Measurements from ENCODE around the gene KSR1. TPM values are rescaled to one million over a fixed set of nuclear protein-coding genes. Genes with fewer than 3 reads are reported as not detected.

The KSR1 gene
- total and polyA plus RNA-seq, 9 of the 15 experiments (the other 6 are each of a cell fraction or from before 2014, with no cell fraction given), result 1.4 to 51.7 (median 18.4) TPM

DNA sequence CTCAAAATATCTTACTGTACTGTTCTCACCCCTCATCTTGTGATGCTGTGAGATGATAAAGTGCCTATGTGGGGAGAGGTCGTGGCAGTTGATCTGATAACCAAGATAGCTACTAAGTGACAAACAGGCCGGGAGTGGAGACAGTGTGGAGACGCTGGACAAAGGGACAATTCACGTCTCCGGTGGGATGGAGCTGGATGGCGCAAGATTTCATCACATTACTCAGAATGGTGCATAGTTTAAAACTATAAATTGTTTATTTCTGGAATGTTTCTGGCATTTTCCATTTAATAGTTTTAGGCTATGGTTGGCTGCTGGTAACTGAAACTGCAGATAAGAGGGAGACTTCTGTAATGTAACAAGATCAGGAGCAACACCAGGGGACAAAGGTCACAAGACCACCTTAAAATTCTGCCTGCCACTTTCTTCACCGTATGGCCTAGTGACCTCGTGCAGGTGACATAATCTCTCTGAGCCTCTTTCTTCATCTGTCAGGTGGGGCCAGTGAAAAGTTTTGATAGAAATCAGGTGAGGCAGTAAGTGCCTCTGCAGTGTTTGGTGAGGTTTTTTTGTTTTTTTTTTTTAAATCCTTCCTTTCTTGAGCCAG lies 120.3 kb downstream of the KSR1 start:
- intact Hi-C loops (cut with micrococcal nuclease), result loop anchor here (10.0 kb wide), 3 partner anchors 82 to 492 kb away; no protein-coding TSS in a partner anchor
- Histone ChIP-seq H3K36me3 (ENCODE audit: control insufficient read depth, insufficient read depth, low read length) (peaks cover 32% of the 10 kb centered on the region; the same call in 2 of the 3 replicates), H3K4me3 (no peak overlapping the region), H3K9me3 (replicated peaks; ENCODE audit: control insufficient read depth, insufficient read depth, low read depth, low read length) (no peaks in the 10 kb centered on the region), H3K79me2 (ENCODE audit: control insufficient read depth, insufficient read depth, low read length) (peaks cover 80% of the 10 kb centered on the region), H3K27me3 (ENCODE audit: control insufficient read depth in 2 of 2, insufficient read depth in 2 of 2, low read length in 2 of 2) (no peaks in the 10 kb centered on the region), H3K4me2 (ENCODE audit: insufficient read depth, low read length) (peak overlapping the region; percentile 65), H3K9me1 (ENCODE audit: control insufficient read depth, insufficient read depth, low read length) (no peaks in the 10 kb centered on the region), H3K27ac (ENCODE audit: extremely low read depth, low read depth, low read length) (peak overlapping the region; percentile 92), H3K4me1 (replicated peaks in 1 of 2; ENCODE audit: control insufficient read depth in 2 of 2, insufficient read depth in 2 of 2, low read length in 2 of 2) (peaks cover 54 to 89% of the 10 kb centered on the region in 2 experiments), H3K9ac (ENCODE audit: insufficient read depth in 1 of 2, low read depth in 2 of 2, low read length in 2 of 2) (peak overlapping the region in 1 of 2 experiments; percentile 80; a peak in 2 of 4 replicates), H4K20me1 (replicated peaks; ENCODE audit: control insufficient read depth, insufficient read depth, low read length) (no peaks in the 10 kb centered on the region), H2AFZ (ENCODE audit: low read depth, low read length) (no peak overlapping the region)
- in situ Hi-C loops (cut with MboI), result no loop called here
- POLR2A ChIA-PET, result interaction anchor here (1.1 to 1.5 kb wide), 3 partner anchors 10 to 45 kb away, joined by 3 to 4 read pairs (median 4); no protein-coding TSS in a partner anchor
- FAIRE-seq (no peak), DNase-seq (ENCODE audit: extremely low read depth in 1 of 4, low spot score in 3 of 4) (no peak), ATAC-seq (no peak)
- CTCF ChIA-PET (ENCODE audit: low intra/inter-chr PET ratio), result no interaction called here
- 3% methylated on average over 8 of the region's 8 CpGs for WGBS (ENCODE audit: insufficient coverage, low coverage, missing lambda C conversion rate)
- BruUV-seq (replicated peaks), result no TSS peak
- TF ChIP-seq, protein P1, sequence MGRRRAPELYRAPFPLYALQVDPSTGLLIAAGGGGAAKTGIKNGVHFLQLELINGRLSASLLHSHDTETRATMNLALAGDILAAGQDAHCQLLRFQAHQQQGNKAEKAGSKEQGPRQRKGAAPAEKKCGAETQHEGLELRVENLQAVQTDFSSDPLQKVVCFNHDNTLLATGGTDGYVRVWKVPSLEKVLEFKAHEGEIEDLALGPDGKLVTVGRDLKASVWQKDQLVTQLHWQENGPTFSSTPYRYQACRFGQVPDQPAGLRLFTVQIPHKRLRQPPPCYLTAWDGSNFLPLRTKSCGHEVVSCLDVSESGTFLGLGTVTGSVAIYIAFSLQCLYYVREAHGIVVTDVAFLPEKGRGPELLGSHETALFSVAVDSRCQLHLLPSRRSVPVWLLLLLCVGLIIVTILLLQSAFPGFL (CRISPR knock-in tag; IDR thresholded peaks at IDR 0.05), result no peak
- TF ChIP-seq ZNF140 (CRISPR knock-in tag; IDR thresholded peaks at IDR 0.05) (no peak), KHSRP (IDR thresholded peaks at IDR 0.05) (no peak), HDAC3 (IDR thresholded peaks at IDR 0.05; ENCODE audit: borderline replicate concordance, partially characterized antibody) (no peak), FOXA3 (CRISPR knock-in tag; conservative IDR thresholded peaks at IDR 0.05 in 1 of 2, IDR thresholded peaks at IDR 0.05 in 1 of 2) (no peak), CTBP1 (IDR thresholded peaks at IDR 0.05; ENCODE audit: borderline replicate concordance) (peak; percentile 44; the same call in 1 of the 2 replicates), RBFOX2 (IDR thresholded peaks at IDR 0.05; ENCODE audit: low read depth, low read length) (no peak), ZNF584 (CRISPR knock-in tag; IDR thresholded peaks at IDR 0.05; ENCODE audit: low read depth) (no peak), PCBP1 (IDR thresholded peaks at IDR 0.05; ENCODE audit: low read depth, low read length, poor library complexity, severe bottlenecking) (no peak), ZNF778 (CRISPR knock-in tag; IDR thresholded peaks at IDR 0.05) (no peak), ZNF41 (CRISPR knock-in tag; conservative IDR thresholded peaks at IDR 0.05) (no peak), MEIS2 (IDR thresholded peaks at IDR 0.05; ENCODE audit: partially characterized antibody) (peak; percentile 55), RBM17 (IDR thresholded peaks at IDR 0.05; ENCODE audit: borderline replicate concordance, low read depth, low read length) (no peak), STAT5A (IDR thresholded peaks at IDR 0.05; ENCODE audit: borderline replicate concordance, low read length) (no peak), ARID2 (IDR thresholded peaks at IDR 0.05) (no peak), ZNF644 (tag; IDR thresholded peaks at IDR 0.05; ENCODE audit: low read depth) (0 out of 2 replicates have a peak, but pooled peaks have one; percentile 51), KDM1A (IDR thresholded peaks at IDR 0.05) (peak; percentile 11 to 54; a peak in 1 of 4 replicates)
- TF ChIP-seq, protein P2, sequence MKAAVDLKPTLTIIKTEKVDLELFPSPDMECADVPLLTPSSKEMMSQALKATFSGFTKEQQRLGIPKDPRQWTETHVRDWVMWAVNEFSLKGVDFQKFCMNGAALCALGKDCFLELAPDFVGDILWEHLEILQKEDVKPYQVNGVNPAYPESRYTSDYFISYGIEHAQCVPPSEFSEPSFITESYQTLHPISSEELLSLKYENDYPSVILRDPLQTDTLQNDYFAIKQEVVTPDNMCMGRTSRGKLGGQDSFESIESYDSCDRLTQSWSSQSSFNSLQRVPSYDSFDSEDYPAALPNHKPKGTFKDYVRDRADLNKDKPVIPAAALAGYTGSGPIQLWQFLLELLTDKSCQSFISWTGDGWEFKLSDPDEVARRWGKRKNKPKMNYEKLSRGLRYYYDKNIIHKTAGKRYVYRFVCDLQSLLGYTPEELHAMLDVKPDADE (conservative IDR thresholded peaks at IDR 0.05; ENCODE audit: control insufficient read depth, low read depth, low read length), result no peak
- TF ChIP-seq, protein P3, sequence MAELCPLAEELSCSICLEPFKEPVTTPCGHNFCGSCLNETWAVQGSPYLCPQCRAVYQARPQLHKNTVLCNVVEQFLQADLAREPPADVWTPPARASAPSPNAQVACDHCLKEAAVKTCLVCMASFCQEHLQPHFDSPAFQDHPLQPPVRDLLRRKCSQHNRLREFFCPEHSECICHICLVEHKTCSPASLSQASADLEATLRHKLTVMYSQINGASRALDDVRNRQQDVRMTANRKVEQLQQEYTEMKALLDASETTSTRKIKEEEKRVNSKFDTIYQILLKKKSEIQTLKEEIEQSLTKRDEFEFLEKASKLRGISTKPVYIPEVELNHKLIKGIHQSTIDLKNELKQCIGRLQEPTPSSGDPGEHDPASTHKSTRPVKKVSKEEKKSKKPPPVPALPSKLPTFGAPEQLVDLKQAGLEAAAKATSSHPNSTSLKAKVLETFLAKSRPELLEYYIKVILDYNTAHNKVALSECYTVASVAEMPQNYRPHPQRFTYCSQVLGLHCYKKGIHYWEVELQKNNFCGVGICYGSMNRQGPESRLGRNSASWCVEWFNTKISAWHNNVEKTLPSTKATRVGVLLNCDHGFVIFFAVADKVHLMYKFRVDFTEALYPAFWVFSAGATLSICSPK (IDR thresholded peaks at IDR 0.05; ENCODE audit: borderline replicate concordance), result no peak
